ENCODE results near the gene ZBTB16.

DNA sequence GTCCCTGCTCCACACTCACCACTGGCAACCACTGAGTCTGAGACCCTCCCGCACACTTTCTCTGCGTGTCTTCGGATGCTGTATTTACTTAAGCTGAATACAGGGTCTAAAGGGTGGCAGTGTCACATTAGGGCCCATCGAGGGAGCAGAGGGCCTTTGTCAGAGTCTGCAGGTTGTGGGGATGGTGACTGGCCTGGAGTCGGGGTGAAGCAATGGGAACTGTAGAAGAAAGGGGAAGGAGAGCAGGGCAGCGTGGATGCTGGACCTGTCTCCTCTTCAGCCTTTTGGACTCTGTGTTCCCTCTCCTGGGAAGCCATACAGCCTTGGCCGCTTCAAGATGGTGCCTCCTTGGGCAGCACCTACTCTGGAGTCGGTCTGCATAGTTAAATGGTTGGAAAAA, 61.1 kb downstream of the ZBTB16 start:
- no peak for TF ChIP-seq EZH2 (IDR thresholded peaks at IDR 0.05)
- TF ChIP-seq, protein P1, sequence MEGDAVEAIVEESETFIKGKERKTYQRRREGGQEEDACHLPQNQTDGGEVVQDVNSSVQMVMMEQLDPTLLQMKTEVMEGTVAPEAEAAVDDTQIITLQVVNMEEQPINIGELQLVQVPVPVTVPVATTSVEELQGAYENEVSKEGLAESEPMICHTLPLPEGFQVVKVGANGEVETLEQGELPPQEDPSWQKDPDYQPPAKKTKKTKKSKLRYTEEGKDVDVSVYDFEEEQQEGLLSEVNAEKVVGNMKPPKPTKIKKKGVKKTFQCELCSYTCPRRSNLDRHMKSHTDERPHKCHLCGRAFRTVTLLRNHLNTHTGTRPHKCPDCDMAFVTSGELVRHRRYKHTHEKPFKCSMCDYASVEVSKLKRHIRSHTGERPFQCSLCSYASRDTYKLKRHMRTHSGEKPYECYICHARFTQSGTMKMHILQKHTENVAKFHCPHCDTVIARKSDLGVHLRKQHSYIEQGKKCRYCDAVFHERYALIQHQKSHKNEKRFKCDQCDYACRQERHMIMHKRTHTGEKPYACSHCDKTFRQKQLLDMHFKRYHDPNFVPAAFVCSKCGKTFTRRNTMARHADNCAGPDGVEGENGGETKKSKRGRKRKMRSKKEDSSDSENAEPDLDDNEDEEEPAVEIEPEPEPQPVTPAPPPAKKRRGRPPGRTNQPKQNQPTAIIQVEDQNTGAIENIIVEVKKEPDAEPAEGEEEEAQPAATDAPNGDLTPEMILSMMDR (IDR thresholded peaks at IDR 0.05) = no peak
- TF ChIP-seq EZH2phosphoT487 (IDR thresholded peaks at IDR 0.05) = no peak

Measured in neural progenitor cell (in vitro differentiated cells).